EL (cell line): Measurements from ENCODE around the gene NLRC5.
A peak's percentile ranks its signal among the peaks of the same experiment; 100 is the strongest.
"Not testable (repeated sequence)": the region's sequence is repeated elsewhere in the genome, so short reads cannot be mapped to it uniquely, and the experiment has no call there.

Experiments used
- DNase-seq: peaks from one replicate; pipeline ENCODE4 v3.0.0-alpha.2; 2016

Gene NLRC5

GRCh38 chr16:57001026-57001679 lies 11.8 kb downstream of the NLRC5 start:
- no peak for DNase-seq

GRCh38 chr16:57003439-57004386 lies 14.4 kb downstream of the NLRC5 start:
- DNase-seq = no peak

GRCh38 chr16:57004387-57005250 lies 15.3 kb downstream of the NLRC5 start:
- DNase-seq = no peak

GRCh38 chr16:57005597-57005996 lies 16.2 kb downstream of the NLRC5 start:
- DNase-seq = not testable (repeated sequence)

- DNase-seq = no peak
Measured at GRCh38 chr16:57007050-57007449, 17.7 kb downstream of the NLRC5 start.

GRCh38 chr16:57007530-57007929 lies 18.2 kb downstream of the NLRC5 start:
- no peak for DNase-seq

DNA sequence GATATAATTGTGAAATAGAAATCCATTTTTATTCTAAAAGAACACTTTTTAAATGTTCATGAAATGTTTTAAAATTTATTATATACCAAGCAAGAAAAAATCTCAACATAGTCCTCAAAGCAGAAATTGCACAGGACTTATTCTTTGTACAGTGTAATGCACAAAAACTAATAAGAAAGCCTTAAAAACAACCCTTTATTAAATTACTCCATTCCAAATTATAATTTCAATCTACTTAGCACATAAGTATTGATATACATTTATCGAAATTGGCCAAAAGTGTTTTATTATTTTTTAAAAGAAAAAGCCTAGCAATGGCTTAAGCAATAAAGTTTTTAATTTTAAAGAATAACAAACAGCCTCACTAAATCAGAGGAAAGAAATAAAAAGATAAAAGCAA lies 19.1 kb downstream of the NLRC5 start:
- DNase-seq = no peak

DNA sequence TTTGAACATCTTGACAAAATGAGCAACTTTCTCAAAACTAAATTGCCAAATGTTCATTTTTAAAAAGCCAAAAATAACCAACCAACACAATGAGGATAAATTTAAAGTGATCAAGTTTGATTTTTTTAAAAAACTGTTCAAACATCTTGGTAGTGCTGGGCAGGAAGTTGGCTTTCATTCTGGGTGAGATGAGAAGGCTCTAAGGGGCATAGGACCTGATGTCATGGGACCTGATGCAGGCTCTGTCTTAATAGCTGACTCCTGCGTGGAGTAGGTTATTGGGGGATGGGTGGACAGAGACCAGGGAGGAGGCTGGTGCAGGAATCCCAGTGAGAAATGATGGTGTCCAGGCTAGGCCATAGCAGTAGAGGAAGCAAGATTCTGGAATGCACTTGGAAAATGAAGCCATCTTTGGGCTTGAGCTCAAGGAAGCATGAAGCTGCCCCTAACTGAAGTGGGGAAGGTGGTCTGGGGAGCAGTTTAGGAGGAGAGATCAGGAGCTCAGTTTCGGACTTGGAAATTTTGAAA lies 20.4 kb downstream of the NLRC5 start:
- no peak for DNase-seq

GRCh38 chr16:57012353-57012752 lies 23.0 kb downstream of the NLRC5 start:
- no peak for DNase-seq

- DNase-seq = peak; percentile 77
Measured at GRCh38 chr16:57013229-57013628, 23.9 kb downstream of the NLRC5 start.

DNA sequence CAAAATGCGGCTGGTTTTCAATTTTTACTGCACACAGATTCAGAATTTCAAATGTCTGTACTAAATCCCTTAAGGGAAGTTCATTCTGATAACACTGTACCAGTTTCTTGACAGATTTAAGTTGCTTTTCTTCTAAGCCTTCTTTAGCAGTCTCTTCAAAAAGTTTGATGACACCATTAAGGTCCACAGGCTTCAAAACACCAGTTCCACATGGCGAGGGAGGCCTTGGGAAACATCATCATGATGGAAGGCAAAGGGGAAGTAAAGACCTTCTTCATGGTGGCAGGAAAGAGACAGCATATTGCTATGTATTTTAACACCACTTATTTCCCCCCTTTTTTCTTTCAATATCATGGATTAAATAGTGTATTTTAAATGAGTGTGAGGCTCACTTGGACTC lies 24.5 kb downstream of the NLRC5 start:
- DNase-seq = no peak

DNA sequence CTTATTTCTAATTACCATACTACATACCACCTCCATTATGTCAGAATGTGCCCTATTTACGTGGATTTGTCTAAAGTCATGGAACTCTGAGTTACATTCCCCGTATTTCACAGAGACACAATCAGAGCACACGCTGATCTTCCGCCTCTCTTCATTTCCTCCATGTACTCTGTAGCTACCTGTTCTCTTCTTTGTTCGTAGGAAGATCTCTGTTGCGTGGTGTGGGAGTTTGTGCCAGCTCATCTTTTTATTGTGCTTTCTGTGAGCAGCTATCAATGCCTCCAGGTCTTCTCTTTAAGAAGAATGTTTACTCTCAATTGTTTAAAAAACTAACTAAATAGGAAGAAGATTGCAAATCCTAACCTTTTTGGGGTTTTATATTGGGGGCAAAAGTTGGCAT lies 26.9 kb downstream of the NLRC5 start:
- no peak for DNase-seq

- DNase-seq = no peak
Measured at GRCh38 chr16:57016831-57017230, 27.5 kb downstream of the NLRC5 start.

GRCh38 chr16:57017251-57017650 lies 27.9 kb downstream of the NLRC5 start:
- DNase-seq = peak; percentile 43

- no peak for DNase-seq
Measured at GRCh38 chr16:57019746-57020145, 30.4 kb downstream of the NLRC5 start.

DNA sequence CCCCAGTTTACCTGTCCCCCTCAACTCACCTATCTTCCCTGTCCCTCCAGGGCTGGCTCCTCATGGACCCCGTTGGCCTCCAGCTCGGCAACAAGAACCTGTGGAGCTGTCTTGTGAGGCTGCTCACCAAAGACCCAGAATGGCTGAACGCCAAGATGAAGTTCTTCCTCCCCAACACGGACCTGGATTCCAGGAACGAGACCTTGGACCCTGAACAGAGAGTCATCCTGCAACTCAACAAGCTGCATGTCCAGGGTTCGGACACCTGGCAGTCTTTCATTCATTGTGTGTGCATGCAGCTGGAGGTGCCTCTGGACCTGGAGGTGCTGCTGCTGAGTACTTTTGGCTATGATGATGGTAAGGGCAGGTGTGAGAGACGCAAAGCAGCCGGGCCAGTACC lies 31.3 kb downstream of the NLRC5 start:
- DNase-seq = no peak

DNA sequence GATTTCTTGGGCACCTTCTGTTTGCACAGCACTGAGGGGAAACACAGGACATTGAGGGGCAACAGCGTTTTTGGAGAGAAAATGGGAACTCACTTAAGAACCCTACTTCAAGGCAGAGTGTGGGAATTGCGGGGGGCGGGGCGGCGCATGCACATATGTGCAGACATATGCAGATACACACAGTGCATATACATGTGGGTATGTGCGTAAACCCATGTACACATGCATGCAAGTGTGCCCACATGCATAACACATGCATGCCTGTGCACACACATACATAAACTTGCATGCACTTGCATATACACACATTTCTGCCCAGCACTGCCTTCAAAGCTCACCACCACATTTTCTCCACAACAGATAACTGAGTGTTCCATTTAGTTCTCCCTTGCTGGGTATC lies 32.4 kb downstream of the NLRC5 start:
- DNase-seq = no peak

- DNase-seq = no peak
Measured at GRCh38 chr16:57022445-57022844, 33.1 kb downstream of the NLRC5 start.

DNA sequence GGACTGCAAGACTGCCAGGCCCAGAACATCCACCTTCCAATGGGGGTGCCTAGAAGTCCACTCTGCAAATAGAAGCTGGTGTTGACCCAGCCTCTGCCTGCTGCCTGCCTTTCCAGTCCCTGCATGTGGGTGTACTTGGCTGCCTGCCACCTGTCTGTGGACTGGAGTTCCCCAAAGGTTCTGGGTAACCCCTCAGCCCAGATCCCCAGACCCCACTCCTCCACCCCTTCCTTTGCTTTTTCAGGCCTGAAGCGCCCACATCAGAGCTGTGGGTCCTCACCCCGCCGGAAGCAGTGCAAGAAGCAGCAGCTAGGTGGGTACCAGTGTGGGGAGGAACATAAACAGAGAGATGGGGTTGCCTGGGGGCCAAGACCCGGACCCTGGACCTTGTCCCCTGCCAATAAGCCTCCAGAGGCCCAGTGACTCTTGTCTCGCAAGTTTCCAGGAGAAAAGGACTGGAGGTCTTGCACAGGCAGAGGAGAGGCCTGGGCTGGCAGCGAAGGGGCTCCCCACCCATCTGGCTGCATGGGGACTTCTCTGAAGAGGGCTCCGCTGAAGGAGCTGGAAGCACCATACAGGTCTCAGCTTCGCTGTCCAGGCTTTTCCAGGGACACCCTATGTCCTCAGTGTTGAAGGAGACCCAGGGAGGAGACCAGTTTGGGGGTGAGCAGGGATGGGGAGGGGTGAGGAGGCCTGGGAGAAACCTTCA lies 34.3 kb downstream of the NLRC5 start:
- DNase-seq = no peak

DNA sequence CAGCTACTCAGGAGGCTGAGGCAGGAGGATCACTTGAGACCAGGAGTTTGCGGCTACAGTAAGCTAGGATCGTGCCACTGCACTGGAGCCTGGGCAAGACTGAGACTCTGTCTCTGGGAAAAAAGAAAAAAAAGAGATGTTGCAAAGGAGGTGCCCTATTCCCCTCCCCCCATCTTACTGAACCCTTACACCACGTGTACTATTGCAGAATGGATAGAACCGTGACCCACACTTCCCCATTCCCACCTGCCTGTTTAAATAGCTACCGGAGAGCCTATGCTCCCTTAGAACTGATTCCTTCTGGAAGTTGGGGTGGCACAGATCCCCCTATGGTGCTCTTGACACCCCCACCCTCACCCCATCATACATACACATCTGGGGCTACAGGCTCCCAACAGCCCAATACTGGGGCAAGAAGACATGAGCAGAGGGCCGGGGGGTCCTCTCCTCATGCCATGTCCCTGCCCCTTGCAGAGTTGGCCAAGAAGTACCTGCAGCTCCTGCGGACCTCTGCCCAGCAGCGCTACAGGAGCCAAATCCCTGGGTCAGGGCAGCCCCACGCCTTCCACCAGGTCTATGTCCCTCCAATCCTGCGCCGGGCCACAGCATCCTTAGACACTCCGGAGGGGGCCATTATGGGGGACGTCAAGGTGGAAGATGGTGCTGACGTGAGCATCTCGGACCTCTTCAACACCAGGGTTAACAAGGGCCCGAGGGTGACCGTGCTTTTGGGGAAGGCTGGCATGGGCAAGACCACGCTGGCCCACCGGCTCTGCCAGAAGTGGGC lies 35.7 kb downstream of the NLRC5 start:
- no peak for DNase-seq

GRCh38 chr16:57025941-57026777 lies 36.8 kb downstream of the NLRC5 start:
- DNase-seq = no peak
